GM12873 (cell line): Measurements from ENCODE around the gene TYMP.

Source experiments
- TF ChIP-seq, protein P1 (sequence below): IDR thresholded peaks from 2 replicates; pipeline ENCODE4 v1.5.1; 2012; ENCODE audit warnings: low read depth, mild to moderate bottlenecking, moderate library complexity, low read length, control low read depth; ENCODE audit not compliant: insufficient read depth; ENCODE audit errors: missing control alignments

Gene TYMP

DNA sequence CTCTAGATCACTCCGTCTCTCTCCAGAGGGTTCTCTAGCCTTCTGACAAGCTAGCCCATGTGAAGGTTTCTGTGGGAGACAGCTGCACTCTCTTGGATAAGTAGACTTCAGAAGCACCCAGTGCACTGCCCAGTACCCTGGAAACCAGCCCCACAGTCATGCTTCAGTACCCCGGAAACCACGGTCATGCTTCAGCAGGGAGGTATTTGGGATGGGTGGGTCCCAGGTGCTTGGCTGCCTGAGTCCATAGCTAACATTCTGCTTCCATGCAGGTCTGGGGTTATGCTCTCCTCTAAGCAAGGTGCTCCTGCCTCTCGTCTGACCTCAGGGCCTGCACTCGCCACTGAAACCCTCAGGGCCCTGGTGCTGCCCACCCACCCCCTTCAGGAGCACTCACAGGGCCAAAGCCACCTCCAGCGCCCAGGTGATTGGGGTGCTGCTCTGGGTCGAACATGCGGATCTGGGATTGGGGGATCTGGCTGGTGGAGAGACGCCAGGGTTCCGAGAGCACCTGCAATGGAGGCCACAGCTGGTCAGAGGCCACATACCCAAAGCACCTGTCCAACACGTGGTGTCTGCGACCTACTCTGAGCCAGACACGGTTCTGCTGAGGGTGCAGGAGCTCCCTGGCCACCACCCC, 40.2 kb upstream of the TYMP start:
- TF ChIP-seq, protein P1, sequence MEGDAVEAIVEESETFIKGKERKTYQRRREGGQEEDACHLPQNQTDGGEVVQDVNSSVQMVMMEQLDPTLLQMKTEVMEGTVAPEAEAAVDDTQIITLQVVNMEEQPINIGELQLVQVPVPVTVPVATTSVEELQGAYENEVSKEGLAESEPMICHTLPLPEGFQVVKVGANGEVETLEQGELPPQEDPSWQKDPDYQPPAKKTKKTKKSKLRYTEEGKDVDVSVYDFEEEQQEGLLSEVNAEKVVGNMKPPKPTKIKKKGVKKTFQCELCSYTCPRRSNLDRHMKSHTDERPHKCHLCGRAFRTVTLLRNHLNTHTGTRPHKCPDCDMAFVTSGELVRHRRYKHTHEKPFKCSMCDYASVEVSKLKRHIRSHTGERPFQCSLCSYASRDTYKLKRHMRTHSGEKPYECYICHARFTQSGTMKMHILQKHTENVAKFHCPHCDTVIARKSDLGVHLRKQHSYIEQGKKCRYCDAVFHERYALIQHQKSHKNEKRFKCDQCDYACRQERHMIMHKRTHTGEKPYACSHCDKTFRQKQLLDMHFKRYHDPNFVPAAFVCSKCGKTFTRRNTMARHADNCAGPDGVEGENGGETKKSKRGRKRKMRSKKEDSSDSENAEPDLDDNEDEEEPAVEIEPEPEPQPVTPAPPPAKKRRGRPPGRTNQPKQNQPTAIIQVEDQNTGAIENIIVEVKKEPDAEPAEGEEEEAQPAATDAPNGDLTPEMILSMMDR = no peak

DNA sequence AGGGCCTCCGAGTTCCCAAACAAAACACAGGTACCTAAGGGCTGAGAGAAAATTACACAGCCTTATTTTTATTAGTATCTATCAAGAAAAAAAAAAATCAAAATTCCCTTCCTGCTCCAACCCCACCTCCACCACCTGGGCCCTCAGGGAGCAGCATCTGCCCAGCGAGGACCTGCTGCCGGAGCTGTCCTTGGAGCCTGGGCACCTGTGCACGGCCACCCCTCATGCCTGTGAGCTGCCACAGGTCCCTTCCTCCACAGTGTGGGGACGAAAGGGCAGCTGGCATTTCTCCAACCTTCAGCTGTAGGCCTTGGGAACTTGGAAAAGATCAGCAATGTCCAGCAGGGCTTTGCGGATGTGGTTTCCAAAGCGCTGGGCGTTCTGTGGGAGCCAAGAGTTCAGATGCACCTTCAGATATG, 39.2 kb upstream of the TYMP start:
- TF ChIP-seq, protein P1 = no peak

DNA sequence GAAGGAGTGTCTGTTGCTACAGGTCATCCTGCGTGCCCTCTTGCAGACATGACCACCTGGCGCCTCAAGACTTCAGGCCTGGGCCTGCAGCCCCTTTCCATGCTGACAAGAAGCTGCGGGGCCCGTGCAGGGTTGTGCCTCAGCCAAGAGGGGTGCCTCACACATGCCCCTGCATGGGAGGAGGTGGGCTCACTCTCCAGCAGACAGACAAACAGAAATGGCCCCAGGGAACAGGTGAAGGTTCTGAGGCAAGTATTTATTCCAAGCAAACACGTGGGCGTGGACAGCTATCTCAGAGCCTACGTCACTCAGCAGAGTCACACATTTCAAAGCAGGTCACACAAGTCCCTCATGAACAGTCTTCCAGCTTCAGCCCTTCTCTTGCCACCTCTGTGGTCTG, 38.8 kb upstream of the TYMP start:
- TF ChIP-seq, protein P1 = no peak

DNA sequence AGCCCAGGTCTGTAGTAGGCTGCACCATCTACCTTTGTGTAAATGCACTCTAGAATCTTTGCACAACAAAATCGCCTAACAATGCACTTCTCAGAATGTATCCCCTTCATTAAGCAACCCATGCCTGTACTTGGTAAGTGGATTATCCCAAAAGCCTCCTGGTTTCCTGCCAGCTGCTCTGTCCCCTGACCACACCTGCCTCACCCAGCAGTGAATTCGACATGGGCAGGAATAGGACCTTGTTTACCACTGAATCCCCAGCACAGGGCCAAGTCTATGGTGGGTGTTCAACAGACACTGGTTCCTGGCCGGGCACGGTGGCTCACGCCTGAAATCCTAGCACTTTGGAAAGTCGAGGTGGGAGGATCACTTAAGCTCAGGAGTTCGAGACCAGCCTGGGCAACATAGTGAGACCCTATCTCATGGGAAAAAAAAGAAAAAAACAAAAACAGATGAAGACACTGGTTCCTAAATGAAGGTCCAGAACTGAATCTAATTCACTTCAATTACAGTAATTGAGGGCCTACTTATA, 38.0 kb upstream of the TYMP start:
- TF ChIP-seq, protein P1 = no peak

- TF ChIP-seq, protein P1 = no peak
Observed at GRCh38 chr22:50564289-50564688, 34.5 kb upstream of the TYMP start.

DNA sequence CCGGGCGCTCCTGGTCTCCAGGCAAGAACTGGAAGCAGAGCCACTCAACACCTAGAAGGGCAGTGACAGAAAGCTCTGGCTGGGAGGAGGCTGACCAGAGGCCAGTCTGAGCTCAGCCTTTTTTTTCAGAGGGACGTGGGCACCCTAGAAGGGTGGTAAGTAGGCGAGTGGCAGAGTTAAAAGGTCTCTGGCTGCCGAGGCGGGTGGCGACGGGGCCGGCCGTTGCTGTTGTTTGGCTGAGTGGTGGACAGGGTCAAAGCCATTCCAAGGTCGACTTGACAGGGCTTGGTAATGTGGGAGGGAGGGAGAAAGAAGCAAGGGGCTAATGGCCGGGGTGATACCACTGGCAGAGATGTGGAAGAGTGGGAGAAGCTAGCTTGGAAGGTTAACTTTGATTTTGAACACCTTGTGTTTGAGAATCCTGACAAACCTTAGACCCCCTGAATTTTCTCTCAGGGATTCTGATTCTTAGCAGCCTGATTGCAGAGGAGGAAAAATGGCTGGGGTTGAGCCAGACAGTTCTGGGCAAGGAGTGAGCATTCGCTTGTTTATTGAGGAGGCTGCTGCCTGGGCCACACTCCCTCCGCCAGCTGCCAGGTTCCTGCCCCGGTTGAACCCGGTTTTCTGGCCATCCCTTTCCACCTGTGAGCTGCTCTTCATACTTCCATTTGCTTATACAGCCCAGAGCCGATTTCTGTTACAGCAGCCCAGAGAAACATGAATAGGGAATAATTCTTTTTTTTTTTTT, 33.8 kb upstream of the TYMP start:
- TF ChIP-seq, protein P1 = no peak
